Prostate gland (tissue), 2 donors: ENCODE results near the gene RDX.

Experiments
- CTCF ChIP-seq, 4 experiments: fragments of 200-600 bp in 2 of 4; fragments of 450-650 bp in 2 of 4; sonication (generic) in 2 of 4; IDR thresholded peaks; 1 replicate in 3 of 4; 2 replicates in 1 of 4; pipeline ENCODE4 v1.5.1; 2016 to 2019; ENCODE audit warnings: antibody characterized with exemption in 4 of 4, mild to moderate bottlenecking in 2 of 4, moderate library complexity in 2 of 4
- POLR2AphosphoS5 ChIP-seq: sonication (generic); formaldehyde crosslinking; IDR thresholded peaks from one replicate; pipeline ENCODE4 v1.6.1; 2017; ENCODE audit warnings: antibody characterized with exemption

- no peak for TF ChIP-seq CTCF (IDR thresholded peaks at IDR 0.05)
- no peak for TF ChIP-seq POLR2AphosphoS5
Measured at GRCh38 chr11:110290591-110291334, 5.7 kb downstream of the RDX start.
